ENCODE measurements around the gene LCTL. TPM values are rescaled to one million over a fixed set of nuclear protein-coding genes. Genes with fewer than 3 reads are reported as not detected.
A peak's percentile ranks its signal among the peaks of the same experiment; 100 is the strongest.
"Not testable (repeated sequence)": the region's sequence is repeated elsewhere in the genome, so short reads cannot be mapped to it uniquely, and the experiment has no call there.

The LCTL gene
- total and polyA plus RNA-seq, 2 donors (not counting 1 experiment from before 2014, with no cell fraction given) = not detected

- Mint-ChIP-seq H3K4me1 (peaks cover 50% of the 10 kb centered on the region), H3K9me3 (ENCODE audit: insufficient read depth) (no peaks in the 10 kb centered on the region), H3K4me3 (peak overlapping the region; percentile 99), H3K27me3 (no peaks in the 10 kb centered on the region), H3K27ac (no peak overlapping the region)
- TF ChIP-seq EZH2 (IDR thresholded peaks at IDR 0.05; ENCODE audit: borderline replicate concordance, insufficient read depth, low read depth, low read length, poor library complexity, severe bottlenecking) = no peak
- TF ChIP-seq CTCF (IDR thresholded peaks at IDR 0.05) = no peak
- intact Hi-C loops (cut with micrococcal nuclease) = no loop called here
- Histone ChIP-seq H3K79me2 (ENCODE audit: control insufficient read depth, insufficient read depth, low read length) (peaks cover 43% of the 10 kb centered on the region), H2AFZ (ENCODE audit: insufficient read depth, low read depth, low read length, poor library complexity, severe bottlenecking) (no peak overlapping the region), H3K9me3 (ENCODE audit: control extremely low read depth in 1 of 3, control insufficient read depth in 2 of 3, insufficient read depth in 1 of 3, low read length in 2 of 3) (no peaks in the 10 kb centered on the region), H3K27ac (ENCODE audit: low read length in 2 of 2) (no peak overlapping the region), H3K4me3 (ENCODE audit: control extremely low read depth in 1 of 5, extremely low read depth in 1 of 5, insufficient read depth in 1 of 5, low read depth in 2 of 5, low read length in 4 of 5) (no peak overlapping the region), H4K20me1 (ENCODE audit: control insufficient read depth, insufficient read depth, low read length, poor library complexity, severe bottlenecking) (peaks cover 24% of the 10 kb centered on the region), H3K27me3 (replicated peaks in 1 of 4; ENCODE audit: control extremely low read depth in 1 of 4, control insufficient read depth in 3 of 4, insufficient read depth in 4 of 4, low read length in 3 of 4) (no peaks in the 10 kb centered on the region), H3K9ac (ENCODE audit: low read length) (no peak overlapping the region), H3K4me2 (replicated peaks; ENCODE audit: low read depth, low read length, poor library complexity, severe bottlenecking) (peak overlapping the region; percentile 87), H3K36me3 (replicated peaks in 1 of 2; ENCODE audit: control extremely low read depth in 1 of 2, control insufficient read depth in 1 of 2, extremely low read depth in 1 of 2, insufficient read depth in 2 of 2, low read length in 1 of 2) (peaks cover 3 to 58% of the 10 kb centered on the region in 2 experiments), H3K4me1 (ENCODE audit: control insufficient read depth in 2 of 2, insufficient read depth in 2 of 2, low read length in 2 of 2) (peaks cover 28 to 37% of the 10 kb centered on the region in 2 donors)
- no peak for ATAC-seq (ENCODE audit: low read depth)
- WGBS (ENCODE audit: insufficient coverage) = 76% methylated on average over 6 of the region's 10 CpGs
- ChIA-PET POLR2A (no interaction called here), CTCF (no interaction called here)
- no peak for DNase-seq
These were observed 63.3 kb downstream of the LCTL start for GRCh38 chr15:66502491-66502890.

- intact Hi-C loops (cut with micrococcal nuclease); ATAC-seq (ENCODE audit: low read depth); H3K4me3 Mint-ChIP-seq; H3K27ac ChIP-seq (ENCODE audit: low read length in 2 of 2); H3K4me2 ChIP-seq (replicated peaks; ENCODE audit: low read depth, low read length, poor library complexity, severe bottlenecking); H3K4me3 ChIP-seq (ENCODE audit: control extremely low read depth in 1 of 5, extremely low read depth in 1 of 5, insufficient read depth in 1 of 5, low read depth in 2 of 5, low read length in 4 of 5); H2AFZ ChIP-seq (ENCODE audit: insufficient read depth, low read depth, low read length, poor library complexity, severe bottlenecking); H3K9me3 Mint-ChIP-seq (ENCODE audit: insufficient read depth); H3K27ac Mint-ChIP-seq; H3K9ac ChIP-seq (ENCODE audit: low read length); H3K27me3 Mint-ChIP-seq; H3K27me3 ChIP-seq (replicated peaks in 1 of 4; ENCODE audit: control extremely low read depth in 1 of 4, control insufficient read depth in 3 of 4, insufficient read depth in 4 of 4, low read length in 3 of 4); H3K9me3 ChIP-seq (ENCODE audit: control extremely low read depth in 1 of 3, control insufficient read depth in 2 of 3, insufficient read depth in 1 of 3, low read length in 2 of 3); DNase-seq: not testable (repeated sequence)
- H3K4me1 Mint-ChIP-seq = peaks cover 52% of the 10 kb centered on the region
- Histone ChIP-seq H3K36me3 (replicated peaks in 1 of 2; ENCODE audit: control extremely low read depth in 1 of 2, control insufficient read depth in 1 of 2, extremely low read depth in 1 of 2, insufficient read depth in 2 of 2, low read length in 1 of 2) (peaks cover 3 to 58% of the 10 kb centered on the region in 2 experiments), H3K79me2 (ENCODE audit: control insufficient read depth, insufficient read depth, low read length) (peaks cover 51% of the 10 kb centered on the region), H3K4me1 (ENCODE audit: control insufficient read depth in 2 of 2, insufficient read depth in 2 of 2, low read length in 2 of 2) (peaks cover 29 to 42% of the 10 kb centered on the region in 2 donors), H4K20me1 (ENCODE audit: control insufficient read depth, insufficient read depth, low read length, poor library complexity, severe bottlenecking) (peaks cover 24% of the 10 kb centered on the region)
- ChIA-PET POLR2A (interaction anchor here (0.5 kb wide), 1 partner anchor 144 kb away, joined by 3 read pairs; the partner anchor contains the start of gene TIPIN), CTCF (interaction anchor here (0.9 to 5.2 kb wide), 2 partner anchors 113 to 207 kb away, joined by 4 to 89 read pairs; partner anchors contain the start of genes DIS3L and MAP2K1)
- 64% methylated on average over 2 of the region's 7 CpGs for WGBS (ENCODE audit: insufficient coverage)
These were observed 65.5 kb downstream of the LCTL start for GRCh38 chr15:66500346-66500745.

Measured in B cell (primary cell).